ENCODE data around the gene SLC29A3. TPM values are rescaled to one million over a fixed set of nuclear protein-coding genes. Genes with fewer than 3 reads are reported as not detected.

Gene SLC29A3
- total RNA-seq, 2 donors from 2014 or later = 3.2 to 5.9 TPM

- no peaks in the 10 kb centered on the region for H3K36me3 ChIP-seq
- no peaks in the 10 kb centered on the region for H3K9me3 ChIP-seq
- H3K4me3 ChIP-seq = no peak overlapping the region
- TF ChIP-seq CTCF (IDR thresholded peaks at IDR 0.05) = no peak
- H3K4me1 ChIP-seq (ENCODE audit: control insufficient read depth in 1 of 2, low read depth in 2 of 2) = no peaks in the 10 kb centered on the region
- no peaks in the 10 kb centered on the region for H3K27me3 ChIP-seq (replicated peaks; ENCODE audit: insufficient read depth)
- ATAC-seq (ENCODE audit: insufficient number of reproducible peaks, low FRiP score, low read depth) (no peak), DNase-seq (ENCODE audit: low spot score) (no peak)
- H3K27ac ChIP-seq = no peak overlapping the region
These were observed 25.3 kb downstream of the SLC29A3 start for GRCh38 chr10:71344154-71344925.

GRCh38 chr10:71344993-71345480 is 26.0 kb downstream of the SLC29A3 start:
- no peak for DNase-seq (ENCODE audit: low spot score)
- Histone ChIP-seq H3K27me3 (replicated peaks; ENCODE audit: insufficient read depth) (no peaks in the 10 kb centered on the region), H3K9me3 (no peaks in the 10 kb centered on the region), H3K4me1 (ENCODE audit: control insufficient read depth in 1 of 2, low read depth in 2 of 2) (no peaks in the 10 kb centered on the region), H3K36me3 (no peaks in the 10 kb centered on the region), H3K27ac (no peak overlapping the region), H3K4me3 (no peak overlapping the region)
- ATAC-seq (ENCODE audit: insufficient number of reproducible peaks, low FRiP score, low read depth) = no peak
- no peak for TF ChIP-seq CTCF (IDR thresholded peaks at IDR 0.05)

DNA sequence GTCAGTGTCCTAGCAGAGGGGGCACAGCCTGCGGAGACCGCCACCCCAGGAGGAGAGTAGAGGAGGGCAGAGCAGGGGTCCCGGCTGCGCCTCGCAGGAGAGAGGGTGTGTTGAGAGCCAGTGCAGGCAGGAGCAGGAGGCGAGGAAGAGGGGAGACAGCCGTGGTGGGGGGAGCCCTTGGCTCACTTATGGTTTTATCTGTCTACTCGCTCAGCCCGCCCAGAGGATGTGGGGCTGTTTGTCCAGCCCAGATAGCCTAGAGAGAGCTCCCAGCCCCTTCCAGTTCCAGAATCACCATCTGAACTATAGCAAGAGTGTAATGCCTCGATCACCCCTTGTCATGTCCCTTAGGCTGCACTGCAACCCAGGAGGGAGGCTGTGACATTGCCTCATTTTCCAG is 26.6 kb downstream of the SLC29A3 start:
- ATAC-seq (ENCODE audit: insufficient number of reproducible peaks, low FRiP score, low read depth) = no peak
- TF ChIP-seq CTCF (IDR thresholded peaks at IDR 0.05) = no peak

DNA sequence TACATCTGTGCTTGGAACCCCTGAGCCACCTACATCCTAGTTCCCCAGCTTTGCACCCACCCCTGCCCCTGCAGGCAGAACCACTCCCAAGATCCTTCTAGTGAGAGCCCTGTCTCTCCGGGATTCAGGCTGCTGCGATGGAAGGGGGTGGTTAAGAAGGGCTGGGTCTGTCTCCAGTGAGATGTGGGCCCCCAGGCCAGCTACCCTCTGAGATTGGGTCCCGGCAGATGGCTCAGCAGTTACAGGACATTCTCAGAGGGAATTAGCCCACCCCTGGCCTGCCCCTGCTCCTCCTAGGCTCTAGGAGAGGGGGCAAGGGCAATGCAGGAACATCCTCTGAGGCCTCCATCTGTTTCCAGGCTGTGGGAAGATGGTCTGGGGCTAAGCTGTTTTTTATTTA is 27.7 kb downstream of the SLC29A3 start:
- no peak for ATAC-seq (ENCODE audit: insufficient number of reproducible peaks, low FRiP score, low read depth)
- no peaks in the 10 kb centered on the region for H3K27me3 ChIP-seq (replicated peaks; ENCODE audit: insufficient read depth)
- H3K36me3 ChIP-seq = no peaks in the 10 kb centered on the region
- H3K27ac ChIP-seq = no peak overlapping the region
- H3K4me1 ChIP-seq (ENCODE audit: control insufficient read depth in 1 of 2, low read depth in 2 of 2) = no peaks in the 10 kb centered on the region
- DNase-seq (ENCODE audit: low spot score) = no peak
- no peak for TF ChIP-seq CTCF (IDR thresholded peaks at IDR 0.05)
- no peak overlapping the region for H3K4me3 ChIP-seq
- no peaks in the 10 kb centered on the region for H3K9me3 ChIP-seq

More for the DNA sequence above, 26.6 kb downstream of the SLC29A3 start:
- Histone ChIP-seq H3K27me3 (replicated peaks; ENCODE audit: insufficient read depth) (no peaks in the 10 kb centered on the region), H3K27ac (no peak overlapping the region), H3K4me1 (ENCODE audit: control insufficient read depth in 1 of 2, low read depth in 2 of 2) (no peaks in the 10 kb centered on the region), H3K36me3 (no peaks in the 10 kb centered on the region), H3K9me3 (no peaks in the 10 kb centered on the region), H3K4me3 (no peak overlapping the region)
- no peak for DNase-seq (ENCODE audit: low spot score)

DNA sequence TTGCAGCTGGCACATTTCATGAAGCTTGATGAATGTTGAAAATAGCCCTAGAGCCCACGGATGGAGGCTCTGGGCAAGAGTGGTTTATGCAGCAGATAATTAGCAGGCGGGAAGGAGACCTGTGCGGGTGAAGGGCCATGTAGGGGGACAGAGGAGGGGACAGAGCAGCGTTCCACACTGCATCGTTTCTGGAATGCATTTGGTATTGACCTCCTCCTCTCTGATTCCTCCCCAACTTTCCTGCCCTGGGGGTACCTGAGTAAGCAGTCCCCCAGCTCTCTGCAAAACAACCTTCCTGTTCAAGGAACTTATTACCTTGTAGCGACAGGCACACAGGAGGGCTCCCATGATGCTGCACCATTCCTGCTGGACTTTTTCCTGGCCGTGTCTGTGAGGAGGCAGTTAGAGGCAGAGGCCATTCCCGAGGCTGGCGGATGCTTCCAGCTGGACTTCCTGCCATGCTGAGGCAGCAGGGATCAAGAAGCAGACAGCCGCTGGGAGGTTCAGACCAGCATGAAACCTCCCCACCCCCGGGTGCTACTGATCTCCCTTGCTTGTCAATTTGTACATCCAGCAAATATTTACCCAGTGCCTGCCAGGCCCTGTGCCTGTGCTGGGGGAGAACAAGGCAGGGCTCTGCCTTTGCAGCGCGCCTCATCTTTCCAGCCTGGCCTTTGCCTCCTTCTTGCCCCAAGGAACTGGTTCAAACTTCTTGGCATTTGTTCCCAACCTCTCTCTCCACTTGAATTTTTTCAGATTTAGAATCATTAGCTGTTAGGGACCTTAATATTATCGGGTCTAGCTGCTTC is 28.7 kb downstream of the SLC29A3 start:
- no peaks in the 10 kb centered on the region for H3K4me1 ChIP-seq (ENCODE audit: control insufficient read depth in 1 of 2, low read depth in 2 of 2)
- H3K36me3 ChIP-seq = no peaks in the 10 kb centered on the region
- H3K27ac ChIP-seq = no peak overlapping the region
- TF ChIP-seq CTCF (IDR thresholded peaks at IDR 0.05) = no peak
- ATAC-seq (ENCODE audit: insufficient number of reproducible peaks, low FRiP score, low read depth) (no peak), DNase-seq (ENCODE audit: low spot score) (no peak)
- H3K9me3 ChIP-seq = no peaks in the 10 kb centered on the region
- no peaks in the 10 kb centered on the region for H3K27me3 ChIP-seq (replicated peaks; ENCODE audit: insufficient read depth)
- H3K4me3 ChIP-seq = no peak overlapping the region
